ENCODE results near the gene TMEM59.
"Not testable (repeated sequence)": the region's sequence is repeated elsewhere in the genome, so short reads cannot be mapped to it uniquely, and the experiment has no call there.

TMEM59 gene

DNA sequence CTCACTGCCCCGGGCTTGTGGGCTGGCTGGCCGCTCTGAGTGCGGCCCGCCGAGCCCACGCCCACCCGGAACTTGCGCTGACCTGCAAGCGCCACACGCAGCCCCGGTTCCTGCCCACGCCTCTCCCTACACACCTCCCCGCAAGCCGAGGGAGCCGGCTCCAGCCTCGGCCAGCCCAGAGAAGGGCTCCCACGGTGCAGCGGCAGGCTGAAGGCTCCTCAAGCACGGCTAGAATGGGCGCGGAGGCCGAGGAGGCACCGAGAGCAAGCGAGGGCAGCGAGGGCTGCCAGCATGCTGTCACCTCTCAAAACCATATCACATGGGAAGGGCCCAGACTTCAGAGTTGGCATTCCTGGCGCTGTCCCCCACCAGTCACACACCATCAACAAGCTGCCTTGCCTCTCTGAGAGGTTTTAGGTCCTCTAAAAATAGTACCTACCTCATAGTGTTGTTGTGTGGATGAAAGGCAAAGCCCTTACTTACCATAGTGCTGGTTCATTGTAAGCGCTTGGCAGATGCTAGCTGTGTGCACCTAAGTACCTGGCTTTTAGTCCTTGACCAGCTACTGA lies 48.4 kb downstream of the TMEM59 start:
- Histone ChIP-seq H3K27me3 (ENCODE audit: insufficient read depth, poor library complexity, severe bottlenecking) (no peaks in the 10 kb centered on the region), H3K27ac (ENCODE audit: poor library complexity, severe bottlenecking) (no peak overlapping the region), H3K4me1 (ENCODE audit: insufficient read depth, poor library complexity, severe bottlenecking) (no peaks in the 10 kb centered on the region), H3K9me3 (ENCODE audit: severe bottlenecking) (no peaks in the 10 kb centered on the region), H3K4me3 (ENCODE audit: severe bottlenecking) (no peak overlapping the region), H3K36me3 (ENCODE audit: low read depth) (no peaks in the 10 kb centered on the region)
- no peak for ATAC-seq (ENCODE audit: low read depth)
- DNase-seq (ENCODE audit: low spot score): no peak
- TF ChIP-seq, protein P1, sequence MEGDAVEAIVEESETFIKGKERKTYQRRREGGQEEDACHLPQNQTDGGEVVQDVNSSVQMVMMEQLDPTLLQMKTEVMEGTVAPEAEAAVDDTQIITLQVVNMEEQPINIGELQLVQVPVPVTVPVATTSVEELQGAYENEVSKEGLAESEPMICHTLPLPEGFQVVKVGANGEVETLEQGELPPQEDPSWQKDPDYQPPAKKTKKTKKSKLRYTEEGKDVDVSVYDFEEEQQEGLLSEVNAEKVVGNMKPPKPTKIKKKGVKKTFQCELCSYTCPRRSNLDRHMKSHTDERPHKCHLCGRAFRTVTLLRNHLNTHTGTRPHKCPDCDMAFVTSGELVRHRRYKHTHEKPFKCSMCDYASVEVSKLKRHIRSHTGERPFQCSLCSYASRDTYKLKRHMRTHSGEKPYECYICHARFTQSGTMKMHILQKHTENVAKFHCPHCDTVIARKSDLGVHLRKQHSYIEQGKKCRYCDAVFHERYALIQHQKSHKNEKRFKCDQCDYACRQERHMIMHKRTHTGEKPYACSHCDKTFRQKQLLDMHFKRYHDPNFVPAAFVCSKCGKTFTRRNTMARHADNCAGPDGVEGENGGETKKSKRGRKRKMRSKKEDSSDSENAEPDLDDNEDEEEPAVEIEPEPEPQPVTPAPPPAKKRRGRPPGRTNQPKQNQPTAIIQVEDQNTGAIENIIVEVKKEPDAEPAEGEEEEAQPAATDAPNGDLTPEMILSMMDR (IDR thresholded peaks at IDR 0.05; ENCODE audit: poor library complexity, severe bottlenecking): no peak

DNA sequence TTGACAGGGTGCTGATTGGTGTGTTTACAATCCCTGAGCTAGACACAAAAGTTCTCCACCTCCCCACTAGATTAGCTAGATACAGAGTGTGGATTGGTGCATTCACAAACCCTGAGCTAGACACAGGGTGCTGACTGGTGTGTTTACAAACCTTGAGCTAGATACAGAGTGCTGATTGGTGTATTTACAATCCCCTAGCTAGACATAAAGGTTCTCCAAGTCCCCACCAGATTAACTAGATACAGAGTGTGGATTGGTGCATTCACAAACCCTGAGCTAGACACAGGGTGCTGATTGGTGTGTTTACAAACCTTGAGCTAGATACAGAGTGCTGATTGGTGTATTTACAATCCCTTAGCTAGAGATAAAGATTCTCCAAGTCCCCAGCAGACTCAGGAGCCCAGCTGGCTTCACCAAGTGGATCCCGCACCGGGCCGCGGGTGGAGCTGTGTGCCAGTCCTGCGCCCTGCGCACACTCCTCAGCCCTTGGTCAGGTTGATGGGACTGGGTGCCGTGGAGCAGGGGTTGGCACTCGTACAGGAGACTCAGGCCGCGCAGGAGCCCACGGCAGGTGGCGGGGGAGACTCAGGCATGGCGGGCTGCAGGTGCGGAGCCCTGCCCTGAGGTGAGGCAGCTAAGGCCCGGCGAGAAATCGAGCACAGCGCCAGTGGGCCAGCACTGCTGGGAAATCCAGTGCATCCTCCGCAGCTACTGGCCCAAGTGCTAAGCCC lies 49.1 kb downstream of the TMEM59 start:
- not testable (repeated sequence) for H3K4me1 ChIP-seq (ENCODE audit: insufficient read depth, poor library complexity, severe bottlenecking); ATAC-seq (ENCODE audit: low read depth); H3K27ac ChIP-seq (ENCODE audit: poor library complexity, severe bottlenecking); H3K4me3 ChIP-seq (ENCODE audit: severe bottlenecking); DNase-seq (ENCODE audit: low spot score); H3K27me3 ChIP-seq (ENCODE audit: insufficient read depth, poor library complexity, severe bottlenecking); H3K36me3 ChIP-seq (ENCODE audit: low read depth); H3K9me3 ChIP-seq (ENCODE audit: severe bottlenecking)

DNA sequence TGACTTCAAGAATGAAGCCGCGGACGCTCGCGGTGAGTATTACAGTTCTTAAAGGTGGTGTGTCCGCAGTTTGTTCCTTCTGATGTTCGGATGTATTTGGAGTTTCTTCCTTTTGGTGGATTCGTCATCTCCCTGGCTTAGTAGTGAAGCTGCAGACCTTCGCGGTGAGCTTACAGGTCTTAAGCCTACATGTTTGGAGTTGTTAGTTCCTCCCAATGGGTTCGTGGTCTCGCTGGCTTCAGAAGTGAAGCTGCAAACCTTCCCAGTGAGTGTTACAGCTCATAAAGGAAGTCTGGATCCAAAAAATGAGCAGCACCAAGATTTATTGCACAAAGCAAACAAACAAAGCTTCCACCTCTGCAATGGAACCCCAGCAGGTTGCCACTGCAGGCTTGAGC lies 49.8 kb downstream of the TMEM59 start:
- H3K36me3 ChIP-seq (ENCODE audit: low read depth): no peaks in the 10 kb centered on the region
- TF ChIP-seq, protein P1 (IDR thresholded peaks at IDR 0.05; ENCODE audit: poor library complexity, severe bottlenecking): no peak
- no peaks in the 10 kb centered on the region for H3K9me3 ChIP-seq (ENCODE audit: severe bottlenecking)
- ATAC-seq (ENCODE audit: low read depth): no peak
- H3K4me3 ChIP-seq (ENCODE audit: severe bottlenecking): no peak overlapping the region
- no peak for DNase-seq (ENCODE audit: low spot score)
- H3K4me1 ChIP-seq (ENCODE audit: insufficient read depth, poor library complexity, severe bottlenecking): no peaks in the 10 kb centered on the region
- no peak overlapping the region for H3K27ac ChIP-seq (ENCODE audit: poor library complexity, severe bottlenecking)
- no peaks in the 10 kb centered on the region for H3K27me3 ChIP-seq (ENCODE audit: insufficient read depth, poor library complexity, severe bottlenecking)

DNA sequence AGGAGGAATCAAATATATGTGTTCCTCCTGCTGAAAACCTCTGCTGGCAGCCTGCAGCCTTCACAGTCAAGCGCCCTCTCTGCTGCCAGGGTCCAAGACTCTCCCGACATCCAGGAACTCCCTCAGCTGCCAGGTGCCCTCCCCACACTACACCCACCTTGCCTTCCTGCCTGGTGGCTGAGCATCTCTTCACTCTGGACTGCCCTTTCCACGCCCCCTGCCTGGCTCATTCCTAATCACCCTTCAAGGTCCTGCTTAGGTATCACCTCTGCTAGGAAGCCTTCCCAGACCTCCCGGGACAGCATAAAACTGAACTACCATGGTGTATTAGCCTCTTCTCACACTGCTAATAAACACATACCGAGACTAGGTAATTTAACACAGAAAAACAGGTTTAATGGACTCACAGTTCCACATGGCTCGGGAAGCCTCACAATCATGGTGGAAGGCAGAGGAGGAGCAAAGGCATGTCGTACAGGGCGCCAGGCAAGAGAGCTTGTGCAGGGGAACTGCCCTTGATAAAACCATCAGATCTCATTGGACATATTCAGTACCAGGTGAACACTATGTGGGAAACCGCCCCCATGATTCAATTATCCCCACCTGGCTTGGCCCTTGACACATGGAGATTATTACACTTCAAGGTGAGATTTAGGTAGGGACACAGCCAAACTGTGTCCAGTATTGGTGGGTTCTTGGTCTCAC lies 50.3 kb downstream of the TMEM59 start:
- TF ChIP-seq, protein P1 (IDR thresholded peaks at IDR 0.05; ENCODE audit: poor library complexity, severe bottlenecking): no peak
- no peak overlapping the region for H3K27ac ChIP-seq (ENCODE audit: poor library complexity, severe bottlenecking)

DNA sequence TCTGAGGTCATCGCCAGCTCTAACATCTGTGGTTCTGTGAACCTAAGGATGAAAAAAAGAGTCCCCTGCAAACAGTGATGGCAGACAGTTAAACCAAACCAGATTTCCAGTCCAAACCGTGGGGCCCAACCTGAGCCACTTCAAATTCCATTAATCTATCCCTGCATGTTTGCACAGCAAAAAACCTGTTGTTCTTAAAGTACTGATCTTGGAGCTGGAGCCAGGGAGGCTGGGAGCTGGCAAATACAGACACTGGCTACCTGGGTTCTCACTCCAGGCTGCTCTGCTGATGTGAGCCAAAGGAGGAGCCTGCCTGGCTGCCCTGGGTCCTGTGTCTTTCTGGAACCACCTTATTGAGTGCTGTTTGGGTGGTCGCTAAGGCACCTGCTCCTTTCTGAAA lies 51.4 kb downstream of the TMEM59 start:
- DNase-seq (ENCODE audit: low spot score) (no peak), ATAC-seq (ENCODE audit: low read depth) (no peak)
- TF ChIP-seq, protein P1 (IDR thresholded peaks at IDR 0.05; ENCODE audit: poor library complexity, severe bottlenecking): no peak
- H3K27me3 ChIP-seq (ENCODE audit: insufficient read depth, poor library complexity, severe bottlenecking): no peaks in the 10 kb centered on the region
- H3K4me3 ChIP-seq (ENCODE audit: severe bottlenecking): no peak overlapping the region
- no peaks in the 10 kb centered on the region for H3K4me1 ChIP-seq (ENCODE audit: insufficient read depth, poor library complexity, severe bottlenecking)
- no peak overlapping the region for H3K27ac ChIP-seq (ENCODE audit: poor library complexity, severe bottlenecking)
- H3K9me3 ChIP-seq (ENCODE audit: severe bottlenecking): no peaks in the 10 kb centered on the region
- H3K36me3 ChIP-seq (ENCODE audit: low read depth): no peaks in the 10 kb centered on the region

More for the DNA sequence above, 50.3 kb downstream of the TMEM59 start:
- no peaks in the 10 kb centered on the region for H3K36me3 ChIP-seq (ENCODE audit: low read depth)
- H3K9me3 ChIP-seq (ENCODE audit: severe bottlenecking): no peaks in the 10 kb centered on the region
- no peaks in the 10 kb centered on the region for H3K27me3 ChIP-seq (ENCODE audit: insufficient read depth, poor library complexity, severe bottlenecking)
- H3K4me1 ChIP-seq (ENCODE audit: insufficient read depth, poor library complexity, severe bottlenecking): no peaks in the 10 kb centered on the region
- ATAC-seq (ENCODE audit: low read depth) (no peak), DNase-seq (ENCODE audit: low spot score) (no peak)
- H3K4me3 ChIP-seq (ENCODE audit: severe bottlenecking): no peak overlapping the region
